Kidney tubule cell (primary cell): ENCODE results near the gene TTC21A.

Experiments
- DNase-seq: peaks from one replicate; pipeline ENCODE4 v3.0.0-alpha.2; 2018; ENCODE audit warnings: low spot score

Gene TTC21A

DNA sequence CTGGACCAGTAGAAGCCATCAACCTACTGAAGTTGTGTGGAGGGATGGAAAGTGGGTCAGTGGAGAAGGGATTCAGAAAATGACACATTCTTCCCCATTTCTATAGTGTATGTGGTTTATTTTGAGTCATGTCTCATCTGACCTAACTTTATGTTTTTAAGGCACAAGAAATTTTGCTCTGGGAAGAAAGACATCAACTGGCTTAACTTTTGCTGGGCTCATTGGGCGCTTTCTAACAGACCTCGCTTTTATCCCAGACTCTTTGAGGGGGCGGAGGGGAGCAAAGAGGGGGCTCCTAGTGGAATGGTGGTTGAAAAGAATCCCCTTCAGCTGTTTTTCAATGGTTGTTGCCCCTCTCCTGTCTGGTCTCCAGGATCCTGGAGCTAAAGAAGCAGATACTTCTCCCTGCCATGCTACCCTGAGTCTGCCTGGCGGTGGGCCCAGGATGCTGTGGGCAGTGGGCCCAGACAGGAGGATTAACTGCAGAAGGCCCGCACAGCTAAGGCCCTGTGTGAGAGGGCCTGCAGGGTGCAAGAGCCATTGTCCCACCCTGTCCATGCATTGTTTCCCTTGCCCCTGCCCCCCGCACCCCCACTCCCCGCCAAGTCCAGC is 31.4 kb downstream of the TTC21A start:
- DNase-seq = no peak

GRCh38 chr3:39139442-39139841 is 32.0 kb downstream of the TTC21A start:
- DNase-seq = no peak

- peak; percentile 23 for DNase-seq
Observed at GRCh38 chr3:39140341-39140971, 33.0 kb downstream of the TTC21A start.

GRCh38 chr3:39141171-39141995 is 33.9 kb downstream of the TTC21A start:
- peak; percentile 82 for DNase-seq

- DNase-seq = peak; percentile 26
Observed at GRCh38 chr3:39142067-39142466, 34.6 kb downstream of the TTC21A start.

DNA sequence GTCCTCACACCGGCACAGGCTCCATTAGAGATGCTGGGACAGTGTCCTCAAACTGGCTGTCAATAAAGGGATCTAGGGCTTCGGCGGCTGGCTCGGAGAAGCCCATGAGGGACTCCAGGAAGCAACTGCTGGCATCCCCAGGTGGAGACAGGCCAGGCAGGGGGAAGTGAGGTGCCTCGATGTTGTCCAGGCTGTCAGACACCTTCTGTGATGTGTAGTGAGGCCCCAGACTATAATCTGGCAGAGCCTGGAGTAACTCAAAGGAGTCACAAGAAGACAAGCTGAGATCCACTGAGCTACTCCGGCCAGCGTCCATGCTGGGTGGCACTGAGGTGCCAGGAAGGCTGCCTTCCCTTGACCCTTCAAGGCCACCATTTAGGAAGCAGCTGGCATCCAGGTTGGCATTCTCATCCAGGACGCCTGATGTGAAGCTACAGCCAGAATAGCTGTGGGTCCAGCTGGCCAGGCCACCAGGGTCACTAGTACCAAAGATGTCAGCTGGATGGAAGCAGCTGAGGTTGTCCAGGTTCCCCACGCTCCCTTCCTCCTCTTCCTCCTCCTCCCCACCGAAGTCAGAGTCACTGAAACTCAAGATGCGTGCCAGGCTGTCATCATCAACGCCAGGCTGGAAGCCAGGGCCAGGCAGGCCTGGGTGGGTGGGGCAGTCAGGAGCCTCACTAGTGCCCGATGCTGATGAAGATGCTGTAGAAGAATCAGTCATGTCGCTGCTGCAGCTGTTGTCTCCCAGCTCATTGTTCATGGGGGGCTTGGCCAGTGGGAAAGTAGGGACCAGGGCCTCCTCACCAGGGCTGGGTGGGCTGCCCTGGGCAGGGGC is 35.8 kb downstream of the TTC21A start:
- DNase-seq = no peak

GRCh38 chr3:39144095-39144747 is 36.7 kb downstream of the TTC21A start:
- no peak for DNase-seq

DNA sequence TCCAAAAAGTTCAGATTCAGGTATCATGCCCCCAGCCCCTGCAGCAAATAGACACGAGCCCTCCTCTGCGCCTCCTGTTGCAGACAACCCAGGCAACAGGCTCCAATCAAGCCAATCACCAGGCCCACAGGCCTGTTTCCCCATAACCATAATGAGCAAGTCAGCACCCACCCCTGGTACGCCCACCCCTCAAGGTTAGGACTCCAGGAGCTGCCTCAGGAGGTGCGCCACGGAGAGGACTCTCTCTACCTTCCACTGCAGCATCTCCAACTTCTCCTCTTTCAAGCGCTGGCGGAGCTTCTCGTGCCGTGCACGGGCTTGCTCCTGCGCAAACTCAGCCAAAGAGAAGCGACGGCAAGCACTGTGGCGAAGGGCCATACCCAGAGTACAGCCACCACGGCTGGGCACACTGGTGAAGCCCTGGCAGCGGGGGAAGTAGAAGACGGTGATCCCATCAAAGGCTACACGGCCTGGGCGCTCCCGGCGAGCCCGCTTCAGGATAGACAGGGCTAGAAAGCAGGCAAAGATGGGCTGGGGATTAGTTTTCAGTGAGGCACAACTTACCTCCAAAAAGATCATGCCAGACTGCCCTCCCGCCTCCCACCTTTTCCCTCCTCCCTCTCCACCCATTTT is 37.4 kb downstream of the TTC21A start:
- DNase-seq = no peak

DNA sequence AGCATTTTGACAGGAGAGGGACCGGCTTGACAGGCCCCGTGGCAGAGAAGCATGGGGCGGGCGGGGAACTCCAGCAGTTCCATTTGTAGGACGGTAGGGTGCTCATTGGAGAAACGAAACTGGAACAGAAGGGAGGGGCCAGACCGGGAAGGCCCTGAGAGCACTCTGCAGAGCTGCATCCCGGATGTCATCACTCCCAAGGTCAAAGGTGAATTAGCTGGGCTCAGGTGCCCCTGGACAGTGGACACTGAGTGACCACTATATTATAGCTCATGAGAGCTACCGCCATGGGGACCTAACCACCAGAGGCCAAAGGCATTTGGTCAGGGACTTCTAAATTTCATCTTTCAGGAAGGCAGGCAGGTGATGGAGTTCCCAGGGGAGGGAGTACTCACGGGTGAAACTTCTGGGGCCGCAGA is 38.6 kb downstream of the TTC21A start:
- DNase-seq = peak; percentile 35

- peak; percentile 98 for DNase-seq
Observed at GRCh38 chr3:39146611-39147591, 39.4 kb downstream of the TTC21A start.

GRCh38 chr3:39147711-39148434 is 40.4 kb downstream of the TTC21A start:
- peak; percentile 68 for DNase-seq

GRCh38 chr3:39148435-39149058 is 41.1 kb downstream of the TTC21A start:
- no peak for DNase-seq

DNA sequence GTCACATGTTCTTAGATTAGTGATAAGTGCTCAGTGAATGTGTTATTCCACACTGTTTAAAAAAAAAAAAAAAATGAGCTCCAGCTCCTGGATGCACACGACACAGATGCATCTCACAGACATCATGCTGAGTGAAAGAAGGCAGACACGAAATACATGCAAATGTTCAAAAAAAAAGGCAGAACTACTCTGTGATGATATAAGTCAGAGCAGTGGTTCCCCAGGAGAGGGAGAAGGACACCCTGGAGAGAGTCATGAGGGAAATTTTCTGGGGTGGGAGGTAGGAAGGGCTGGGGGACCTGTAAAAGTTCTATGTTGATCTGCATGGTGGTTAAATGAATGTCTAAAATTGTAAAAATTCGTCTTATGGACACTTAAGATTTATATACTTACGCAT is 41.6 kb downstream of the TTC21A start:
- no peak for DNase-seq

- no peak for DNase-seq
Observed at GRCh38 chr3:39149498-39150147, 42.1 kb downstream of the TTC21A start.

- DNase-seq = peak; percentile 53
Observed at GRCh38 chr3:39150148-39150802, 42.8 kb downstream of the TTC21A start.

GRCh38 chr3:39150803-39151631 is 43.5 kb downstream of the TTC21A start:
- peak; percentile 95 for DNase-seq

DNA sequence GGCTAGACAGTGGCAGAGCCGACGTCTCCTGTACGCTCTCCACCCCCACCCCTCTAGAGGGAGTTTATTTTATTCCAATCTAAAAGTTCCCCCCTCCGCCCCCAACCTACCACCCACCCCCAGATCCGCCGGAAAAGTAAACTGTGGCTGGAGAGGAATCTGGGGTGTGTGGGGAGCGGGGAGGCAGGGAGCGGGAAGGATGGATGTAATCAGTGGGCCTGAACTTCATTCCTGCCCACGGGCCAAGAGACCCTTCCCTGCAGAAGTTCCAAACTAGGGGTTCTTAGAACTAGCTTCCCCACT is 46.4 kb downstream of the TTC21A start:
- no peak for DNase-seq
